Measurements from ENCODE around the gene SCFD2. TPM values are rescaled to one million over a fixed set of nuclear protein-coding genes. Genes with fewer than 3 reads are reported as not detected.

The SCFD2 gene
- total and polyA plus RNA-seq, 2 of the 8 experiments (the other 6 are each of a cell fraction or from before 2014, with no cell fraction given) = 6.2 to 10.2 TPM

DNA sequence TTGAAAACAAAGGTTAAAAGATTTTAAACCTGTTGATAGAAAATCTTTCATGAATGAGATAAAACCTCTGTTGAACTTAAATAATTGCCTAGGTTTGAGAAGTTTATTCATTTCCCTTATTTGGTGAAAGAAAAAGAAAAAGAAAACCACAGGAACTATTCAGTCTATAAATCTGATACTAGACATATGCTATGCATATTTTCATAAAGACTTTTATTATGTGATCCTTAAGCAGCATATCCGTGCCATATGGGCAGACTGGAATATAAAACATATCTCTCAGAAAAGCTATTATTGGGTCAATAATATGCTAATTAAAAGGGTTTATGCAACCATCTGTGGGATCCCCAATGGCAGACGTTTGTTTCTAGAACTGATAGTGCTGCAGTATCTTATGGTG, 325.0 kb downstream of the SCFD2 start:
- H4K91ac ChIP-seq (replicated peaks; ENCODE audit: insufficient read length, low read length) = no peak overlapping the region
- POLR2A ChIA-PET (ENCODE audit: partially characterized antibody) = no interaction called here

More for the DNA sequence above, 325.0 kb downstream of the SCFD2 start:
- no peaks in the 10 kb centered on the region for H3K79me2 ChIP-seq (ENCODE audit: control insufficient read depth in 1 of 2, insufficient read depth in 2 of 2, low read length in 2 of 2)
- H3K4me3 ChIP-seq (ENCODE audit: extremely low read depth in 1 of 4, insufficient read depth in 2 of 4, low read depth in 3 of 4, low read length in 4 of 4) = no peak overlapping the region
- no peak overlapping the region for H3K56ac ChIP-seq (replicated peaks; ENCODE audit: insufficient read length, low read depth, low read length)
- H3K18ac ChIP-seq (ENCODE audit: extremely low read depth, low read length) = no peak overlapping the region
- no peak overlapping the region for H2AK5ac ChIP-seq (ENCODE audit: low read depth, low read length)
- H3K9me3 ChIP-seq (ENCODE audit: insufficient read depth in 2 of 2, low read depth in 1 of 2, low read length in 1 of 2) = no peaks in the 10 kb centered on the region
- H3K23ac ChIP-seq (ENCODE audit: insufficient read length) = no peak overlapping the region
- no peaks in the 10 kb centered on the region for H3K36me3 ChIP-seq (ENCODE audit: control insufficient read depth in 2 of 4, insufficient read depth in 4 of 4, low read length in 3 of 4)
- H3K27ac ChIP-seq (ENCODE audit: low read depth, low read length) = no peak overlapping the region
- no peak overlapping the region for H2BK120ac ChIP-seq (replicated peaks; ENCODE audit: low read depth, low read length)
- H3K9ac ChIP-seq (replicated peaks in 1 of 4; ENCODE audit: extremely low read depth in 1 of 4, low read depth in 3 of 4, low read length in 3 of 4) = no peak overlapping the region
- H2AFZ ChIP-seq (ENCODE audit: low read length) = no peak overlapping the region
- no peaks in the 10 kb centered on the region for H3K4me1 ChIP-seq (replicated peaks in 1 of 4; ENCODE audit: control insufficient read depth in 3 of 4, insufficient read depth in 4 of 4, low read length in 3 of 4)
- DNase-seq (ENCODE audit: low read depth in 1 of 2, low spot score in 2 of 2) = no peak
- 90% methylated on average over 2 of the region's 2 CpGs; no CpG with 5 or more reads in 1 of the 2 experiments for WGBS, 2 experiments (ENCODE audit: extremely low coverage in 1 of 2, insufficient coverage in 1 of 2, insufficient read length in 1 of 2, insufficient replicate concordance in 2 of 2, low coverage in 1 of 2, low lambda C conversion rate in 2 of 2, missing lambda C conversion rate in 1 of 2)
- H3K4me2 ChIP-seq (ENCODE audit: insufficient read depth in 1 of 2, low read depth in 2 of 2, low read length in 2 of 2) = no peak overlapping the region
- H3K79me1 ChIP-seq (ENCODE audit: low read depth, low read length) = no peaks in the 10 kb centered on the region
- no peak overlapping the region for H2BK15ac ChIP-seq (ENCODE audit: low read length)
- no peak overlapping the region for H4K5ac ChIP-seq (ENCODE audit: insufficient read length, low read depth, low read length)
- H2BK12ac ChIP-seq (ENCODE audit: low read depth, low read length) = no peak overlapping the region
- H2BK5ac ChIP-seq (ENCODE audit: low read depth, low read length) = no peak overlapping the region
- H2BK20ac ChIP-seq (ENCODE audit: low read length) = no peak overlapping the region
- no peaks in the 10 kb centered on the region for H3K27me3 ChIP-seq (replicated peaks in 1 of 4; ENCODE audit: control insufficient read depth in 3 of 4, extremely low read depth in 1 of 4, insufficient read depth in 3 of 4, low read length in 3 of 4)
- no peak overlapping the region for H3K14ac ChIP-seq (ENCODE audit: insufficient read length)
- no peaks in the 10 kb centered on the region for H3K23me2 ChIP-seq (ENCODE audit: low read depth, low read length)
- TF ChIP-seq KDM4A (IDR thresholded peaks at IDR 0.05; ENCODE audit: low read depth, low read length, severe bottlenecking) (no peak), SIN3A (conservative IDR thresholded peaks at IDR 0.05 in 1 of 2, IDR thresholded peaks at IDR 0.05 in 1 of 2; ENCODE audit: low read depth in 1 of 2, low read length in 2 of 2) (no peak), BRCA1 (IDR thresholded peaks at IDR 0.05; ENCODE audit: low read depth, low read length) (no peak), SIRT6 (IDR thresholded peaks at IDR 0.05; ENCODE audit: low read length) (no peak), POLR2A (IDR thresholded peaks at IDR 0.05; ENCODE audit: control extremely low read depth in 1 of 2, low read depth in 2 of 2, low read length in 2 of 2) (no peak), SUZ12 (IDR thresholded peaks at IDR 0.05; ENCODE audit: low read length) (no peak), SP4 (IDR thresholded peaks at IDR 0.05; ENCODE audit: low read length) (no peak), POLR2AphosphoS5 (IDR thresholded peaks at IDR 0.05; ENCODE audit: low read depth, low read length) (no peak), GABPA (IDR thresholded peaks at IDR 0.05; ENCODE audit: borderline replicate concordance, insufficient read depth, low read length) (no peak)
- no peak for FAIRE-seq
- H3K4ac ChIP-seq (replicated peaks; ENCODE audit: insufficient read length, low read depth, low read length) = no peak overlapping the region
- H4K8ac ChIP-seq (ENCODE audit: extremely low read depth, insufficient read depth, low read length) = no peak overlapping the region
- no peaks in the 10 kb centered on the region for H4K20me1 ChIP-seq (replicated peaks in 1 of 2; ENCODE audit: control insufficient read depth in 1 of 2, insufficient read depth in 2 of 2, low read length in 2 of 2)
- CTCF ChIA-PET (ENCODE audit: partially characterized antibody) = interaction anchor here (2.6 kb wide), 1 partner anchor 25 kb away, joined by 11 read pairs; no protein-coding TSS in a partner anchor

All from H1 (cell line).